GM23338 (cell line): ENCODE measurements around the gene TTLL5. TPM values are rescaled to one million over a fixed set of nuclear protein-coding genes. Genes with fewer than 3 reads are reported as not detected.

Experiments used
- ATAC-seq: fragments of 200-7000 bp; cut with Tn5 transposase; 3 replicates; pipeline ENCODE4 v1.9.1; 2020
- DNase-seq: peaks from one replicate; pipeline ENCODE4 v3.0.0-alpha.2; 2015; ENCODE audit warnings: low spot score
- H2AFZ ChIP-seq: fragments of 200-600 bp; sonication (generic); 2 replicates; pipeline ENCODE4 v1.8.0; 2016; ENCODE audit warnings: antibody characterized with exemption, mild to moderate bottlenecking, moderate library complexity
- H3F3A ChIP-seq: fragments of 200-600 bp; sonication (generic); replicated peaks from 2 replicates; pipeline ENCODE4 v1.8.0; 2017; ENCODE audit warnings: antibody characterized with exemption, mixed run types, low read depth
- H3K27ac ChIP-seq: fragments of 200-600 bp; sonication (generic); 2 replicates; pipeline ENCODE4 v1.6.1; 2016; ENCODE audit warnings: low read depth
- H3K27me3 ChIP-seq: fragments of 200-600 bp; sonication (generic); 2 replicates; pipeline ENCODE4 v1.8.0; 2016; ENCODE audit warnings: mild to moderate bottlenecking, mixed run types, moderate library complexity; ENCODE audit not compliant: insufficient read depth
- H3K36me3 ChIP-seq: fragments of 200-600 bp; sonication (generic); 2 replicates; pipeline ENCODE4 v1.8.0; 2016; ENCODE audit warnings: mild to moderate bottlenecking; ENCODE audit not compliant: insufficient read depth
- H3K4me1 ChIP-seq: fragments of 200-600 bp; sonication (generic); 2 replicates; pipeline ENCODE4 v1.8.0; 2016; ENCODE audit warnings: mild to moderate bottlenecking, moderate library complexity; ENCODE audit not compliant: insufficient read depth
- H3K4me2 ChIP-seq: fragments of 200-600 bp; sonication (generic); 2 replicates; pipeline ENCODE4 v1.7.1; 2017; ENCODE audit warnings: mixed run types
- H3K4me3 ChIP-seq: fragments of 200-600 bp; sonication (generic); 2 replicates; pipeline ENCODE4 v1.6.1; 2016; ENCODE audit warnings: mixed run types
- H3K79me2 ChIP-seq: fragments of 200-600 bp; sonication (generic); replicated peaks from 2 replicates; pipeline ENCODE4 v1.8.0; 2017; ENCODE audit warnings: mild to moderate bottlenecking; ENCODE audit not compliant: insufficient read depth
- H3K9me2 ChIP-seq: fragments of 200-600 bp; sonication (generic); 2 replicates; pipeline ENCODE4 v1.8.0; 2017; ENCODE audit not compliant: insufficient read depth
- H4K20me1 ChIP-seq: fragments of 200-600 bp; sonication (generic); replicated peaks from 2 replicates; pipeline ENCODE4 v1.8.0; 2017; ENCODE audit warnings: mild to moderate bottlenecking; ENCODE audit not compliant: insufficient read depth
- H3K27ac Mint-ChIP-seq: 2 replicates; pipeline ENCODE4 v1.8.0; 2020; ENCODE audit warnings: inconsistent platforms, mild to moderate bottlenecking, moderate library complexity, mixed read lengths
- H3K27me3 Mint-ChIP-seq: 3 replicates; pipeline ENCODE4 v1.8.0; 2022; ENCODE audit warnings: low read depth, mild to moderate bottlenecking, moderate library complexity, mixed read lengths, inconsistent platforms; ENCODE audit not compliant: insufficient read depth, poor library complexity
- H3K36me3 Mint-ChIP-seq: 3 replicates; pipeline ENCODE4 v1.8.0; 2021; ENCODE audit warnings: low read depth, mild to moderate bottlenecking, inconsistent platforms, moderate library complexity, mixed read lengths
- H3K4me1 Mint-ChIP-seq: 3 replicates; pipeline ENCODE4 v1.8.0; 2020; ENCODE audit warnings: mild to moderate bottlenecking, inconsistent platforms, mixed read lengths
- H3K4me3 Mint-ChIP-seq: 3 replicates; pipeline ENCODE4 v1.8.0; 2021; ENCODE audit warnings: moderate library complexity, mild to moderate bottlenecking, inconsistent platforms, mixed read lengths
- H3K9me3 Mint-ChIP-seq: 3 replicates; pipeline ENCODE4 v1.8.0; 2020; ENCODE audit warnings: moderate library complexity, mild to moderate bottlenecking, inconsistent platforms, mixed read lengths
- CREB1 ChIP-seq: fragments of 250-450 bp; sonication (Bioruptor Pico); IDR thresholded peaks from 2 replicates; pipeline ENCODE4 v1.5.0; 2020; ENCODE audit warnings: low read depth, mild to moderate bottlenecking, moderate library complexity
- CTCF ChIP-seq, 2 experiments: fragments of 200-600 bp in 1 of 2; sonication (generic) in 1 of 2; conservative IDR thresholded peaks; 2 replicates each; pipeline versions ENCODE4 v1.5.1 to v1.6.1; 2016 to 2017; ENCODE audit warnings: antibody characterized with exemption in 2 of 2, low read depth in 2 of 2, mild to moderate bottlenecking in 2 of 2, moderate library complexity in 1 of 2
- ETS1 ChIP-seq: IDR thresholded peaks from 2 replicates; pipeline ENCODE4 v1.6.1; 2016; ENCODE audit warnings: antibody characterized with exemption
- NANOG ChIP-seq: IDR thresholded peaks from 2 replicates; pipeline ENCODE4 v1.6.1; 2016; ENCODE audit warnings: antibody characterized with exemption, borderline replicate concordance
- POLR2AphosphoS5 ChIP-seq: IDR thresholded peaks from 2 replicates; pipeline ENCODE4 v1.6.1; 2016; ENCODE audit warnings: antibody characterized with exemption, low read depth
- STAT1 ChIP-seq: IDR thresholded peaks from one replicate; pipeline ENCODE4 v1.6.1; 2016; ENCODE audit warnings: antibody characterized with exemption; ENCODE audit not compliant: unreplicated experiment
- ZNF331 ChIP-seq: fragments of 250-450 bp; sonication (Bioruptor Pico); IDR thresholded peaks from 2 replicates; pipeline ENCODE4 v1.5.0; 2020; ENCODE audit warnings: low read depth, mild to moderate bottlenecking, moderate library complexity
- polyA plus RNA-seq: library from polyadenylated mRNA; unstranded; fragments of >200 nt; fragmentation: Nextera tagmentation; extraction: Ambion mirVana; gene quantifications from 2 replicates; pipeline ENCODE4 v1.2.1, GENCODE V29; 2016
- total RNA-seq: library from RNA; depleted of rRNA; stranded (reverse); fragments of >200 nt; shearing (Covaris generic); gene quantifications from 2 replicates; pipeline ENCODE4 v1.2.3, GENCODE V29; 2014

Gene TTLL5
- total and polyA plus RNA-seq, 2 experiments from 2014 or later = 33.5 to 35.4 TPM

GRCh38 chr14:75697386-75697785 is 36.3 kb downstream of the TTLL5 start (continued):
- TF ChIP-seq CTCF (conservative IDR thresholded peaks at IDR 0.05; ENCODE audit: low read depth in 2 of 2) = no peak
- TF ChIP-seq CREB1 (CRISPR knock-in tag) = no peak

GRCh38 chr14:75697918-75698317 is 36.9 kb downstream of the TTLL5 start:
- Histone ChIP-seq H4K20me1 (0 out of 2 replicates have a peak, but pooled peaks cover 4% of the 10 kb centered on the region), H3F3A (no peaks in the 10 kb centered on the region), H3K9me2 (peaks cover 5% of the 10 kb centered on the region; the same call in 1 of the 2 replicates), H3K27ac (no peak overlapping the region), H3K79me2 (no peaks in the 10 kb centered on the region), H2AFZ (no peak overlapping the region), H3K4me2 (no peak overlapping the region), H3K4me1 (no peaks in the 10 kb centered on the region), H3K4me3 (no peak overlapping the region), H3K27me3 (no peaks in the 10 kb centered on the region), H3K36me3 (peaks cover 22% of the 10 kb centered on the region)
- no peak for DNase-seq
- Mint-ChIP-seq H3K9me3 (peaks cover 15% of the 10 kb centered on the region; the same call in 2 of the 3 replicates), H3K4me1 (no peaks in the 10 kb centered on the region; the same call in 2 of the 3 replicates), H3K36me3 (peaks cover 53% of the 10 kb centered on the region), H3K27me3 (peaks cover 4% of the 10 kb centered on the region), H3K27ac (no peak overlapping the region), H3K4me3 (no peak overlapping the region)
- no peak for TF ChIP-seq NANOG
- no peak for TF ChIP-seq CREB1 (CRISPR knock-in tag)
- no peak for TF ChIP-seq STAT1
- TF ChIP-seq ZNF331 (CRISPR knock-in tag) = no peak
- TF ChIP-seq ETS1 = no peak
- ATAC-seq = no peak

GRCh38 chr14:75699331-75699730 is 38.3 kb downstream of the TTLL5 start:
- Histone ChIP-seq H3F3A (no peaks in the 10 kb centered on the region), H3K4me2 (no peak overlapping the region), H3K4me1 (no peaks in the 10 kb centered on the region), H3K79me2 (no peaks in the 10 kb centered on the region), H3K27me3 (no peaks in the 10 kb centered on the region), H4K20me1 (0 out of 2 replicates have a peak, but pooled peaks cover 4% of the 10 kb centered on the region), H2AFZ (no peak overlapping the region), H3K9me2 (no peaks in the 10 kb centered on the region), H3K36me3 (peaks cover 12% of the 10 kb centered on the region), H3K4me3 (no peak overlapping the region), H3K27ac (no peak overlapping the region)
- H3K27ac Mint-ChIP-seq = no peak overlapping the region
- H3K4me1 Mint-ChIP-seq = no peaks in the 10 kb centered on the region; the same call in 2 of the 3 replicates
- DNase-seq (no peak), ATAC-seq (no peak)
- no peak overlapping the region for H3K4me3 Mint-ChIP-seq
- peaks cover 4% of the 10 kb centered on the region for H3K27me3 Mint-ChIP-seq
- H3K9me3 Mint-ChIP-seq = peaks cover 12% of the 10 kb centered on the region; the same call in 2 of the 3 replicates
- peaks cover 39% of the 10 kb centered on the region for H3K36me3 Mint-ChIP-seq
- TF ChIP-seq POLR2AphosphoS5 = no peak
- TF ChIP-seq STAT1 = no peak
- no peak for TF ChIP-seq NANOG
- TF ChIP-seq CTCF (conservative IDR thresholded peaks at IDR 0.05; ENCODE audit: low read depth in 2 of 2) = no peak
